Stimulated activated CD8-positive, alpha-beta memory T cell treated with anti-CD3 and anti-CD28 coated beads, Interleukin-15, amount 100 ng/mL, for 1 hour (primary cell): ENCODE measurements around the gene ACOX2.

Experiments
- DNase-seq: peaks from one replicate; pipeline ENCODE4 v3.0.0-alpha.2; 2020; ENCODE audit warnings: low read depth

ACOX2 gene

DNA sequence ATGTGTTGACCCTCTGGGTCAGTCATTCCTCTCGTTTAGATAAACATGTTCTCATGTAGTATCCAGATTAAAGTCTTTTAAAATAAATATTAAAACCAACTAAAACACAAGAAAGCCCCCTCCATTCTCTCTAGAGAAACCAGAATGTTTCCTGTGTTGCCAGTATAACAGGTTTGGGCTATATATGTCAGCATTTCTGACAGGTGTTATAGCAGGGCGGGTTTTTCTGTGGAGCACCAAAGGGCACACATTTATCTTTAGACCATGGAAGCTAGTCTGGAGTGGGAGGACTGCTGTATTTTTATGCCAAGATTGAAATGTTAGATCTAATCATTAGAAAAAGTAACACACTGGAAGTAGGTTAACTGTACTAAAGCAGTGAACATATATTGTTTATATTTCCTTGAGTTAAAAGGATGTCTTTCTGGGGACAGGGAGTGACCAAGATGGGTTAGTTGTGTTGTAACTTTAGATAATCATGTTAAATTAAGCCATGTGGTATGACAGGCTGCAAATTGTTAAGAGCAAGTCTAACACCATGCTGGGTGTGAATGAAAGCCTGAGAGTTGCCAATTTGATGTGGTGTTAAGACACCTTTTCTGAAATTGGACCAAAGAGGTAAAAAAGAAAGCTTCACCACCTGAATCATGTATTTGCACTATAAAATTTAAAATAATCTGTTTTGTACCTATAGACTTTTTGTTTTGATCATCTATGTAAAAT lies 29.5 kb downstream of the ACOX2 start:
- no peak for DNase-seq

- no peak for DNase-seq
Observed at GRCh38 chr3:58502872-58503271, 34.1 kb downstream of the ACOX2 start.

DNA sequence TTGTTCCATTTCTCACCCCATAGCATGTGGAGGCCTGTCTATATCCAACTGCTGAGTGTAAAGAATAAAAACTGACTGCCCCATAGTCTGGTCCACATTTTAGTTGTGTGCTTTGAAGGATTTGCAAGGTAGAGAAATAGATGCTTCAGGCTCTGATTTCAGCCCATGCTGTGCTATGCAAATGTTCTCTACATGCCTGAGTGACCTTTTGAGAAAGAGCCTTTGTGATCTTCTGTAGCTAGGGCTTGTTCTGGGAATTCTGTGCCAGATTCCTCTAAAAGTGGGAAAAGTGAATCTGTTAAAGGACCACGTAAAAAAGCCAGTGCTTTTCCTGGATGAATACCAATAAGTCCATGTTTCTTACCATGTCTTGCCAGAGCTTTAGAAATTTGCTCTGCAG lies 39.9 kb downstream of the ACOX2 start:
- DNase-seq, result no peak

GRCh38 chr3:58496206-58496857 lies 40.7 kb downstream of the ACOX2 start:
- DNase-seq, result no peak

- DNase-seq, result no peak
Observed at GRCh38 chr3:58495101-58495500, 41.9 kb downstream of the ACOX2 start.

DNA sequence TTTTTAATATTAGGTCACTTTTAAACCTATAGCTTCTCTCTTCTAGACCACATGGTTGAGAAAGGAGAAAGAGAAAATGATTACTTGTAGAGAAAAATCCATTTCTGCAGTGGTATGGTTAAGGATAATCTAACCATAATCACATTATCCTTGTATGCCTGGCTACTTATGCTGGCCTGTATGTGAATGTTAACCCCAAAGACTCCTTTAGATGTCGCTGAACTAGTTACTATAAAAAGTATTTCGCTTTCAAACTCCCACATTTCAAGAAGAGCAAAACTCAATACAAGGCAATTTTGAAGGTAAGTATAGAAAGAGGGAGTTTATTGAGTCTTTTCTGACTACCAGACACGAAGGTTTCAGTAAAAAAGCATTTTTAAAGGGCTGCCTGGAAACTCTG lies 42.9 kb downstream of the ACOX2 start:
- no peak for DNase-seq

DNA sequence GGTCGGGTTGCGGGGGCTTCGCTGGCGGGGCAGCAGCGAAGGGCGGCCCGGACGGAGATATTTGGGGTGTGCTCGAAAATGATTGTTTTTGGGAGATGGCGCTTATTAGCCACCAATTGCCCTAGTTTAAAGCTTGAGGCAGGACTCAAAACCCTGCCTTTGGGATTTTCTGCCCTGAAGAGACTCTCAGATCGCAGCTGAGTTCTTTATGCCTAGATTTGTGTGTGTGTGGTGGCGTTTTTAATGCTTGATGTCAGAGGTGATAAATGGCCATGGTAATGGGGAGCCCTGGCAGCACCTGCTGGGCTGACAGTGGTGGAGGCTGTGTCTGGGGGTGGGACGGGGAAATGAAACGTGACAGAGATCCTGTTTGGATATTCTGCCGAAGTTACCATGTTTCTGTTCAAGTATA lies 44.5 kb downstream of the ACOX2 start:
- no peak for DNase-seq

GRCh38 chr3:58491506-58492402 lies 45.2 kb downstream of the ACOX2 start, which contains the start of gene KCTD6:
Gene KCTD6, plus strand, starts transcription at chr3:58492096. Its CDS starts 6,660 bp downstream, at chr3:58498756.
- peak; percentile 79 for DNase-seq

GRCh38 chr3:58490860-58491501 lies 46.0 kb downstream of the ACOX2 start:
- DNase-seq, result no peak

- DNase-seq, result no peak
Observed at GRCh38 chr3:58488967-58489366, 48.0 kb downstream of the ACOX2 start.

GRCh38 chr3:58487140-58487886 lies 49.7 kb downstream of the ACOX2 start:
- no peak for DNase-seq

- no peak for DNase-seq
Observed at GRCh38 chr3:58485801-58486435, 51.1 kb downstream of the ACOX2 start.

GRCh38 chr3:58484722-58485069 lies 52.3 kb downstream of the ACOX2 start:
- DNase-seq, result no peak

- no peak for DNase-seq
Observed at GRCh38 chr3:58484045-58484721, 52.8 kb downstream of the ACOX2 start.

DNA sequence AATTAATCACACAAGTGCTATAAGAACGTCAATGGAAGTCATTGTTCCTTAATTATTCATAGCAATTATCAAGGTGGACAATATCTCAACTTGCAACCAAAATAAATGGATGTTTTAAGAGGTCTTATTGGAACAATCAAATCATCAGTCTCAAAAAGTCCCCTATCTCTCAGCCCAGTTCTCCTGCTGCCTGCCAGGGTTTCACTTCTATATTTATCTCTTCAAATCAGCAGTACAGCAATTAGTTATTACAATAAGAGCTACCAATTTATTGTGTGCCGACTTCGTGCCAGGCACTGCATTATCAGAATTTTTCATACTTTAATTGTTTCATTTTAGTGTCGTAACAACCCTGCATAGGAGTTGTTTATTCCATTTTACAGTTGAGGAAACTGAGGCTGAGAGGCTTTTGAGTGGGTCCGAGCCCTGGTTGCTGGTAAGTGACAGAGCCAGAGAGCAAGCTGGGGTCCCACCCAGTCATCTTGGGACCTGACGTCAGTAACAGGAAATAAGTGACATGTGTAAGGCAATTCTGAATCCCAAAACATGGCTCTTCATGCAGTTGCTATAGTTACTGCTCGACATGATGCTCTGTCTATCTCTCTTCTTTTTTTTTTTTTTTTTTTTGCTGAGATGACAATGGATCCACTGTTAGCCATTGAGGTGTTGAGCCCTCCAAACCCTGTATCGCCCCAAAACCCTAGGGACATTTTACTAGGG lies 53.9 kb downstream of the ACOX2 start:
- no peak for DNase-seq

- DNase-seq, result no peak
Observed at GRCh38 chr3:58480309-58480708, 56.7 kb downstream of the ACOX2 start.

DNA sequence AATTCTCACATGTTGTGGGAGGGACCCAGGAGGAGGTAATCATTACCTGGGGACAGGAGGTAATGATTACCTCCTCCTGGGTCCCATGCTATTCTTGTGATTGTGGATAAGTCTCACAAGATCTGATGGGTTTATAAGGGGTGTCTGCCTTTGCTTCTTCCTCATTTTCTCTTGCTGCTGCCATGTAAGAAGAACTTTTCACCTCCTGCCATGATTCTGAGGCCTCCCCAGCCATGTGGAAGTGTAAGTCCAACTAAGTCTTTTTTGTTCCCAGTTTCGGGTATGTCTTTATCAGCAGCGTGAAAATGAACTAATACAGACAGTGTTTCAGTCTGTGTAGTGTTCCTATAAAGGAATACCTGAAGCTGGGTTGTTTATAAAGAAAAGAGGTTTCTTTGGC lies 58.2 kb downstream of the ACOX2 start:
- no peak for DNase-seq

DNA sequence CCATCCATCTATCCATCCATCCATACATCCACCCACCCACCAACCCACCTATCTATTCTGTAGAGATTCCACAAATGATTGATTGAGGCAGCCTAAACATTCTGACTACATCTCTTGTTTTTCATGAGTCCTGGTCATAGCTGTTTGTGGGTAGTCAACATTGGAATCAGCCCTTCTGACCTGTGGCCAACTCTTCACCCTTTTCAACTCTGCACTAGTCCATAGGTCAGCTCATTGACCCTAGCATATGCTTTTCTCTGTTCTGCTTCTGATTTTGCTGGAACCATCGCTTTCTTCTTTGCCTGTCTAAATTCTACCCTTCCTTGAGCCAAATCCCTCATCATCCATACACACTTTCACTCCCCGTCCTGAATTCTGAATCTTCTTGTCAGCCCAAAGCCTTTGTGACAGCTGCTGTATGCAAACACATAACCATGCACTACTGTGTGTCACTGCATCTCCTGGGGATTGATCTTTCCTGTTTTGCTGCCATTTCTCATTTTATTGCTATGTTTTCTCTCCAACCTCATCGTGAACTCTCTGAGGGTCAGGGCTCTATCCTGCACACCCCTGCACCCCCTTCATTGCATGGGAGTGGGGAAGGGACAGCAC lies 61.9 kb downstream of the ACOX2 start:
- no peak for DNase-seq

DNA sequence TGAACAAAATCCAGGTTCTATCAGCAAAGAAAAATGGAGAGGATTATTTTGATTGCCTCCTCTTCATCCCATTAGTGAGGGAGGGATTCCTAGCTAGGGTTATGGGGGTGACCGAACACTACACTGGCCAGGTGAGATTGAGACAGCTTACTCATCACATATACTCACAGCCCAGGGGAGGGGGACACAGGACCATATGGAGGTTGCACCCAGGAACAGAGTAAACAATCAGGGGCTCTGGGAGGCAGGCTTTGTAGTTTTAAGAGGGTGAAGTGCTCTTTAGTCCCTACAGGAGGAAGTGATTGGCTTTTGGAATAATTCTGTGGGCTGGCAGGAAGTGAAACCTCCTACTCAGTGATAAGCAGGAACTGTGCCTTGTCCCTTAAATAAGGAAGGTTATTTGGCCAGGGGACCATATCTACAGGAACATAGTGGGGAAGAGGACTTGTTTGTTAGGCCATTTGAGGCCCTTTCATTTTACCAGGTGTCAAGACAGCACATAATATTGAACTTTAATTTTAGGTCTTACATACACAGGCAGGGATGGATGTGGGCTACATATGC lies 62.6 kb downstream of the ACOX2 start:
- no peak for DNase-seq
